ENCODE data around the gene TBRG1. TPM values are rescaled to one million over a fixed set of nuclear protein-coding genes. Genes with fewer than 3 reads are reported as not detected.

TBRG1 gene
- total RNA-seq, 4 donors from 2014 or later = 15.4 to 31.2 (median 19.8) TPM

DNA sequence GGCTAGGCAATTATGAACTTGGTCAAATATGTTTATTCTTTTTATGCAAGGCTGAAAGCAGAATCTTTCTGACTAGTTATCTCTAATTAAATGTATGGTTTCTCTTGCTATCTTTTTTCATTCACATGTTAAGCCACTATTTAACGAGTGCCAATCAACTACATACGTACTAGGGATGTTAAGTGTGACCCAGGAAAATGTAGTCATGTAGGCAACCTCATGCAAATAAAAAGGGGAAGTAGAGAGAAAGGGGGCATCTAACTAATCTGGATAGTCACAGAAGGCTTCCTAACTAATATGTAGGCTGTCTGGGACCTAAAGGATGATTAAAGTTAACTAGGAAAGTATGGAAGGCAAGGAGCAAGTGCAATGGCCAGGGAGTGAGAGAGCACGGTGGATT lies 23.5 kb downstream of the TBRG1 start:
- TF ChIP-seq, protein P1, sequence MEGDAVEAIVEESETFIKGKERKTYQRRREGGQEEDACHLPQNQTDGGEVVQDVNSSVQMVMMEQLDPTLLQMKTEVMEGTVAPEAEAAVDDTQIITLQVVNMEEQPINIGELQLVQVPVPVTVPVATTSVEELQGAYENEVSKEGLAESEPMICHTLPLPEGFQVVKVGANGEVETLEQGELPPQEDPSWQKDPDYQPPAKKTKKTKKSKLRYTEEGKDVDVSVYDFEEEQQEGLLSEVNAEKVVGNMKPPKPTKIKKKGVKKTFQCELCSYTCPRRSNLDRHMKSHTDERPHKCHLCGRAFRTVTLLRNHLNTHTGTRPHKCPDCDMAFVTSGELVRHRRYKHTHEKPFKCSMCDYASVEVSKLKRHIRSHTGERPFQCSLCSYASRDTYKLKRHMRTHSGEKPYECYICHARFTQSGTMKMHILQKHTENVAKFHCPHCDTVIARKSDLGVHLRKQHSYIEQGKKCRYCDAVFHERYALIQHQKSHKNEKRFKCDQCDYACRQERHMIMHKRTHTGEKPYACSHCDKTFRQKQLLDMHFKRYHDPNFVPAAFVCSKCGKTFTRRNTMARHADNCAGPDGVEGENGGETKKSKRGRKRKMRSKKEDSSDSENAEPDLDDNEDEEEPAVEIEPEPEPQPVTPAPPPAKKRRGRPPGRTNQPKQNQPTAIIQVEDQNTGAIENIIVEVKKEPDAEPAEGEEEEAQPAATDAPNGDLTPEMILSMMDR (IDR thresholded peaks at IDR 0.05) = no peak
- TF ChIP-seq POLR2A (IDR thresholded peaks at IDR 0.05) = no peak

DNA sequence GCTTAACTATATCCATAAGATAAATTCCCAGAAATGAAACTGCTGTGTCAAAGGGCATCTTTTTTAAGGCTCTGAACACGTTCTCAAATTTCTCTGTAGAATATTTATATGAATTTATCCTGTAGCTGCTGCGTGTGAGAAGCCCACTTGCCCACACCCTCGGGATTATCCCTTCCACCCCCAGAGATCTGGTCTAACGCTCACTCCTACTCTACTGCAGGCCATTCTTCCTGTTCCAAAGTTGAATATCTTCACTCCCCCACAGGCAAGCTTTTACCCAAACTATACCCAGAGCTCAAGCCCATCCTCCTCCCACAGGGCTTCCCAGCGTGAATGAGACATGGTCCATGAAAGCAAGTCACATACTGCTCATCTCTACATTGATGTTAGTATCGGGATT lies 25.9 kb downstream of the TBRG1 start:
- peaks cover 0 to 67% (median 0%) of the 10 kb centered on the region in 3 donors for H3K36me3 ChIP-seq
- TF ChIP-seq, protein P1 (IDR thresholded peaks at IDR 0.05) = no peak
- TF ChIP-seq POLR2A (IDR thresholded peaks at IDR 0.05) = no peak
- WGBS, 2 donors = 80 to 85% methylated on average over 6 of the region's 6 CpGs
- no peak overlapping the region for H3K4me3 ChIP-seq
- H3K4me1 ChIP-seq = peaks cover 0 to 8% (median 0%) of the 10 kb centered on the region in 3 donors
- intact Hi-C loops (cut with DNase I) = no loop called here
- DNase-seq = no peak
- no peak overlapping the region for H3K27ac ChIP-seq
- H3K27me3 ChIP-seq = no peaks in the 10 kb centered on the region
- no peaks in the 10 kb centered on the region for H3K9me3 ChIP-seq

More for the DNA sequence above, 23.5 kb downstream of the TBRG1 start:
- H3K36me3 ChIP-seq = peaks cover 0 to 49% (median 0%) of the 10 kb centered on the region in 3 donors
- no peaks in the 10 kb centered on the region for H3K27me3 ChIP-seq
- no peak overlapping the region for H3K27ac ChIP-seq
- peaks cover 0 to 8% (median 0%) of the 10 kb centered on the region in 3 donors for H3K4me1 ChIP-seq
- no peak overlapping the region for H3K4me3 ChIP-seq
- 74 to 75% methylated on average over 3 of the region's 3 CpGs for WGBS, 2 donors
- no peak for DNase-seq
- intact Hi-C loops (cut with DNase I) = no loop called here
- no peaks in the 10 kb centered on the region for H3K9me3 ChIP-seq

DNA sequence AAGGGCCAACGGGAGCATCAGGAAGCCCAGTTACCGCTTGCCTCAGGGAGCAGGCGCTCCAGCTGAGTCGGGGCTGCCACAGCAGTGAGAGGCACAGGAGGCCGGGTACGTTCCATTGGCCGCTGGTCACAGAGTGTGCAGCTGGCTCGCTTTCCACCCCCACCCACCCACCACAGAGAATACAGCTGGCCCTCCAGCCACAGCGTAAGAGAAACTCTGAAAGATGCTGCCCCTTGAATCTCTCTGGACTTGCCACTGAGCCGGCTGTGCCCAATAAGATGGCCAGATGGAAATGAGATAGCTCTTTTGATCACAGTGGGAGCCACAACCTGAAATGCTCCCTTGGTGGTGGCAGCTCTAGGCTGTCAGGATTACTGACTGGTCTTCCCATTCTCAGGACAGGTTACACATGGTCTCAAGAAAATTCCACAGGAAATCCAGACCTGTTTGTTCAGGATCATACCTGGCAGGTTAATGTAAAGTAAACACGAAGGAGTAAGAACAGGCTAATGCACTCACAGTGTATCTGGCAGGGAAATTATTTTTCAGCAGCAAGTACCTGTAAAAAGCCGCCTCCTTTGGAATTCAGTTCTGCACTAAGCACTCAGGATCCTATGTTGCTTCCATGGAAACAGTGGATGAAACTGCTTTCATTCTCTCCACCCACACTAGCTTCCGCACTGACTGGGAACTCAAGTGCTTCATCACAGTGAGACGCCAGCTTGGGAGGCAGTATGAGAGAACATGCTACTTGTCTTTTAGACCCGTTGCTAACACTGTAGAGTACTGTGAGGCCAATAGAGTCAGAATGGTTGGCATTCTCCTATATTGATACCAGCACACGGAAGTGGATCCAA lies 34.3 kb downstream of the TBRG1 start:
- 51 to 59% methylated on average over 8 to 15 of the region's 16 CpGs for WGBS, 2 donors
- intact Hi-C loops (cut with DNase I) = no loop called here
- Histone ChIP-seq H3K9me3 (no peaks in the 10 kb centered on the region), H3K27me3 (no peaks in the 10 kb centered on the region), H3K36me3 (peaks cover 0 to 61% (median 0%) of the 10 kb centered on the region in 3 donors), H3K4me1 (no peaks in the 10 kb centered on the region), H3K4me3 (no peak overlapping the region), H3K27ac (no peak overlapping the region)
- TF ChIP-seq, protein P1 (IDR thresholded peaks at IDR 0.05) = no peak
- TF ChIP-seq POLR2A (IDR thresholded peaks at IDR 0.05) = no peak
- DNase-seq = no peak

DNA sequence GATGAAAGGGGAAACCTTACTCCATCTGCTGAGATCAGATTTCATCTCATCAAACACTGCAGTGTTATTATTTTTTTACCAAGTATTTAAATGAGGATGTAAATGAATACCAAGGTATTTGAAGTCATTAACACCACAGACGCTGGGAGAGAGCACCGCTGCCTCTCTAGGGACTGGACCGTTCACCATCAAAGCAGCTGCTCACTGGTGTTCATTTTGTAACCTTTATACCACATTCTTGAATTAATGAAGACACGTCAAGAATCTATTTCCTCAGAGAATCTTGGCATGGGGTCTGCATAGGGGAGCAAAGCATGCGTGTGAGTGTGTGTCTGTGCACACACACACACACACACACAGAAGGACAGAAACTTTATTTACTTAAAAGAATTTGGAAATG lies 35.2 kb downstream of the TBRG1 start:
- H3K27me3 ChIP-seq = no peaks in the 10 kb centered on the region
- 76 to 77% methylated on average over 5 of the region's 5 CpGs for WGBS, 2 donors
- TF ChIP-seq, protein P1 (IDR thresholded peaks at IDR 0.05) = no peak
- TF ChIP-seq POLR2A (IDR thresholded peaks at IDR 0.05) = no peak

DNA sequence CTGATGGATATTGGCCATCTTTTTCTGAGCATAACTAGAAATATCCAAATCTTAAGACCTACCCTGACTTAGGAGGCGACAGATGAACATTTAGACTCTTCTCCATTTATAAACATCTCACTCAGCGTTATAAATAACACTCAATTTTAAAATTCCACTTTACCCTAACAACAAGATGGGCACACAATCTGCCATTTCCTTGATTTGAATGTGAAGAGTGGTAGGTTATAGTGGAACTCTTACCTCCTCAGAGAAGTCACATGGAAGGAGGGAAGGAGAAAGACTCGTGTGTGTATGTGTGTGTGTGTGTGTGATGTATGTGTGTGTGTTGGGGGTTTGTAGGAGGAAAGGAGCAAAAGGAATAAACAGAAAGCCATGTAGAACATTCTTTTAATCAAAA lies 35.8 kb downstream of the TBRG1 start:
- Histone ChIP-seq H3K36me3 (peaks cover 0 to 53% (median 0%) of the 10 kb centered on the region in 3 donors), H3K27me3 (no peaks in the 10 kb centered on the region), H3K4me1 (no peaks in the 10 kb centered on the region), H3K4me3 (no peak overlapping the region), H3K9me3 (no peaks in the 10 kb centered on the region), H3K27ac (no peak overlapping the region)
- DNase-seq = no peak
- intact Hi-C loops (cut with DNase I) = no loop called here
- WGBS, 2 donors = 88 to 90% methylated on average over 3 of the region's 3 CpGs
- no peak for TF ChIP-seq POLR2A (IDR thresholded peaks at IDR 0.05)
- TF ChIP-seq, protein P1 (IDR thresholded peaks at IDR 0.05) = no peak

More for the DNA sequence above, 35.2 kb downstream of the TBRG1 start:
- no peak for DNase-seq
- H3K4me3 ChIP-seq = no peak overlapping the region
- H3K27ac ChIP-seq = no peak overlapping the region
- no peaks in the 10 kb centered on the region for H3K4me1 ChIP-seq
- intact Hi-C loops (cut with DNase I) = no loop called here
- H3K9me3 ChIP-seq = no peaks in the 10 kb centered on the region
- H3K36me3 ChIP-seq = peaks cover 0 to 53% (median 0%) of the 10 kb centered on the region in 3 donors
